Activated gamma-delta T cell (primary cell): ENCODE data around the gene SKAP1.
"Not testable (repeated sequence)": the region's sequence is repeated elsewhere in the genome, so short reads cannot be mapped to it uniquely, and the experiment has no call there.

ENCODE experiments used
- DNase-seq: peaks from one replicate; lab custom pipeline; 2025; lab: John Stamatoyannopoulos, UW

The SKAP1 gene

DNA sequence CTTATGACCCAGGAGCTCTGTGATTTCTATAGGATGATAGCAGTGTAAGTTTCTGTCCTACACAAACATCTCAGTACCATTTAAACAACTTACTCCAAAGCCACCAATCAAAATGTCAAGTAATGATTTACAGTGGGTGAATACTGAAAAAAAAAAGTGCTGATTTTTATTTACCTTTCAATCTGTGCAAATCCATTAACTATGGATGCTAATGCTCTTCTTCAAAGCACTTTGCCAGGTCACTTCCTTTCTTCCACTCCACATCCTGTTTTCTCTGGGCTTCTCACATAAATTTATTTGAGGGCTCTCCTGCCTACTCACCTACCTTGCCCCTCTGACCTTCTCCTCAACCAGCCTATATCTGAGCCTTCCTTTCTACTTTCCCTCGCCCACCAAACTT is 101.6 kb downstream of the SKAP1 start:
- no peak for DNase-seq

DNA sequence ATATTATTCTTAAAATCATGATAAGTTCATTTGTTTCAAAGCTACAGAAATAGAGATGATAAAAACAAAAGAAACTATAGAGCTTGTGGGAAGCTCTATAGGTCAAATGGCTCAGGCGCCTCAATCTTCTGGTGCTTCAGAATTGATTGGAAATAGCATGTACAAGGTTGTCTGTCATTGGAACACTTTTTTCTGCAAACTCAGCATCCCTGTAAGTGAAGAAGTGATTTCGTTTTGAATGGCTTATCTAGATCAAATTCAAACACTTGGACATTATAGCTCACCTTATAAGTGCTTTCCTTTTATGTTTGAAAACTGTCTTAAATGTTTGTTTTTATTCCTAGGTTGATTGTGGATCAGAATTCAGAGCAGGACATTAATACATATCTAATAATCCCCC is 103.7 kb downstream of the SKAP1 start:
- DNase-seq: no peak

DNA sequence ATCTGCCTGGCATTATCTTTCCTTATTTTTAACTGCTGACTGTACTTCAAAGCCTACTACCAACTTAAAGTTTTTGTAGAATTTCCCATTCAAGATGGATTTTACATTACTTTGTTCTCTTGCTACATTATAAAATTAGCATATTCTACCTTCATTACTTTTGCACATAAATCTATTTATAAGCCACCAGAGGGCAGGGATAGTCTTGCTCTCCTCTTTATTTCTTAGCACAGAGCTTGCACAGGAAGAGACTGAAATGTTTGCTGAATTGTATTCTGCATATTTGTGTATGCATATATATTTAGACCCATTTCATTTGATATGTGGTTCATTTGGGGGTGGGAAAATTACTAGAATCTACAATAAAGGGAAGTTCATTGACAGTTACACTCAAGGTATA is 108.0 kb downstream of the SKAP1 start:
- DNase-seq: no peak

DNA sequence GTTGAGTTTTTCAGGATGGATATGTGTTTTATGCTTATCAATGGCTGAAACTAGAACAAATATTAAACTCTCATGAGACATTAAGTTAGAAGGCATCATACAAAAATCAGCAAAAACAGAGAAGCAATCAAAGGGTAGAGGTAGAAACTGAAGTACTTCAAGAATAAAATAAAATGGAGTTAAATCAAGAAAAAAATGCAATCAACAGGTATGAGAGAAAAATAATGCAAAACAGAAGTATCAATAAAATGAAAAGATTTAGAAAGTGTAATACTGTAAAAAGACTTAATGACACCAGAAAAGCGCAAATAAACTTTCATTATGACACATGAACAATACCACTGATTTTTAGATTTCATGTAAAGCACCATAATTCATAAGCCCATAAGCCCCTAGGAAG is 112.3 kb downstream of the SKAP1 start:
- DNase-seq: no peak

DNA sequence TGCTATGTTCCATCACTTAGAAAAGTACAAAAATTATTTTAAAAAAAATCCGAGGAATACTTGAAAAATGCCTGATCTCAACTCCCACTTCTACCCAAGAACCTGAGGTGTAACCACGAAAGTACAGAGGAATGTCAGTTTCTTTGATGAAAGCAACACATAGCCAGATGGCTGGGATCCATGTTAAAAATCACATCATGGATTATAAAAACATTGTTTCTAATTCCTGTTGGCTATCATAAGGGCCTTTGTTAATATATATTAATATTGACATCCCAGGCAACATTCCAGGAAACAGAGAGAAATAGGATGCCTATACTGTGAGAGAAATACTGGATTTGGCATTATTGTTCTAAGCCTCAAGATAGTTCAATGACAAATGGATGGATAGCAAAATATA is 115.3 kb downstream of the SKAP1 start:
- DNase-seq: no peak

GRCh38 chr17:48313096-48313755 is 116.8 kb downstream of the SKAP1 start:
- DNase-seq: no peak

DNA sequence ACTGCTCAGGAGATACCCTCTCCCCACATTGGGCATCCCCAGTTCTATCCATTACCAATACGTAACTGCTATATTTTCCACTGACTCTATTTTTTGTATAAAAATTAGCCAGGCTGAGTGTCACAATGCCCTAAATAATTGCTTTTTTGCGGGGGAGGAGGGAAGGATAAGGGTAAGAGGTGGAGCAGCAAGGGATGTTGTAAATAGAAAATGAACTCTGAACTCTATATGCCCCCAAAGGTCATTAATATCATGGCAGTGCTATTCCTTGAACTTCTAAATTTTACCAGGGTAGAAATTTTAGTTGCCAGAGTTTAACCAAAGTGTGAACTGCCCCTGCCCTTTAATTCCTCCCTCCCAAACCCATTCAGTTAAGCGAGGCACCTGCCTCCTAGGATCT is 118.7 kb downstream of the SKAP1 start:
- no peak for DNase-seq

GRCh38 chr17:48310748-48311213 is 119.2 kb downstream of the SKAP1 start:
- no peak for DNase-seq

DNA sequence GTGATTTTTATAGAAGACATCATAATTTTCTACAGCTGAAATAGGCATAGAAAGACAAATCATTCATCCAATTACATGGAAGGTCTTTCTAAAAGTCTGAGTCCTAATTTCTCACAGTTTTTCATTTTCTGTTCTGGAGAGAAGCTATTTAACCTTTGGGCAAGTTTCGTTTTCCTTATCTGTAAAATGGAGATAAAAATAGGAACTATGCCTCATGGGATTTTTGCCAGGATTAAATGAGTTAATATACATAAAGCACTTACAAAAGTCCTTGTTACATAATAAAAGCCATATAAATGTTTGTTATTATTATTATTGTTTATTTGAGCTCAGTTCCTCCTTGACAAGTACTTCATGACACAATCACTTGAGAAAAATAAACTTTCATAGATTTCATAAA is 121.4 kb downstream of the SKAP1 start:
- no peak for DNase-seq

DNA sequence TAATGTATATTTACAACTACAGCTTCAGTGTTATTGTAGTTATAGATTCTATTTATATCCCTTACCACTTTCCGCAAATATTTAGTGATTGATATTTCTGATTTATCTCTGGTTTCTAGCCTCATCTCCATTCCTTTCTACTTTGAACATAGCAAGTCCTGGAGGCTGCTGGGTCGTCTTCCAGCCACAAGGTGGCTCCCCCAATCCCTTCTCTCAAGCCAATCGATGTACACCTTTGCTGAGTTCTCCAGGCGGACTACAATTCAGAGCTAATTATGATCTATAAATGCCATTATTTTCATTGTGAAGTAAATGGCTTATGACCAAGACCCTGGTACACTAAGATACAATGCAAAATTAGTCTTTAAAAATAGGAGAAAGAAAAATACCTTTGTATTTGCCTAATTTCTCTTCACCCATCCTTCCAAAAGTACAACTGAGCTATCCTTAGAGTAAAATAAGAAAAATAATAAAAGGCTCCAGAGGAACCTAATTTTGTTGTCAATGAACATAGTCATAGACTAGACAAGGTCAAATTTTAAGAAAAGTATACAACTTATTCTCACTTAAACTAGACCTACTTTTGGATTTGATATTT is 122.1 kb downstream of the SKAP1 start:
- no peak for DNase-seq

DNA sequence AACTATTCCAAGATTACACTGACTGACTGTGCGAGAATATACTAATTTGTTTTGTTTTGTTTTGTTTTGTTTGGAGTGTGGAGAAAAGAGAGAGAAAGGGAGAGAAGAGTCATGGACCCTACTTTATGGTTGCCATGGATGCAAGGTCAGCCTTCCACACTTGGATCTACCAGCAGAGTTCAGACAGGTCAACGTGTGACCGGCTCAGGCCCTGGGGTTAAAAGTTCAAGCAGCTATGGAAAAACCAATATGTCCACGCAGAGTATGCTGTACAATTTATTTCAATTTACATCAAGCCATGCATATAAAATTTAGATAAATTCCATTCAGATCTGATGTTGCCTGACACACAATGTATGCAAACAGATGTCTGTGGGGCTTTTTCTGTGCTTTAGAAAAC is 122.8 kb downstream of the SKAP1 start:
- DNase-seq: no peak

GRCh38 chr17:48301002-48301401 is 129.0 kb downstream of the SKAP1 start:
- no peak for DNase-seq

DNA sequence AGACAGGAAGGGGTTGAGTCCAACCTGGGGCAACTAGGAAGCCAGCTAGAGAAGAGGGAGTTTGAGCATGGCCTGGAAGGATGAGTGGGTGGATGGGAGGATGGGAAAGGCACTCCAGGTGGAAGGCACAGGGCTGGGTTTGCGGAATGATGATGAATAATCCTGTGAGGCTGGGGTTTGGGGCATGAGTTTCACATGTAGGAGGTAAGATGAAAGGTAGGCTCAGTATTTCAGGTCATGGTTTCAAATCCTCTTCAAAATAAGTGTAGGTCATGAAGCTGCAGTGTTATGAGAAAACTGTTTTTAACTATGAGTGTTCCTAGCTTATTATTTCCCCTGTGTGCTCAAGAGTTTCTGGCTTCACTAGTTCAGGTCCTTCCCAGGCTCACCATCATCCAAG is 130.3 kb downstream of the SKAP1 start:
- DNase-seq: no peak

DNA sequence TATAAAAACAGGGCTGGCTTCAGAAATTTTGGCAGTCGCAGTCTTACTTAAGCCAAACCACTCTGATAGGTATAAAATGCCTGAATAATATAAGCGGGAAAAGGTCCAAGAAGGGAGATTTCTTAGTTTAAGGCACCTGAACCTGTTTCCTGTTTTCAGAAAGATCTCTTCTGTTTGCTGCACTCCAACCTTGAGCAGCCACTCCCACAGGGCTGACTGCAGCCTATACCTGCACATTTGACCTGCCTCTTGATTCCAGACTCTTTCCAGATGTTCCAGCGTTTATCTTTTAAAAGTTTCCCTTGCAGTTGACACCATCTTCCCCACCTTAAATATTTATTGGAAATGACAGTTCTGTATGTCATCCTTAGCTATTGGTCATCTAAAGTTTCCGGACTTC is 132.2 kb downstream of the SKAP1 start:
- no peak for DNase-seq

DNA sequence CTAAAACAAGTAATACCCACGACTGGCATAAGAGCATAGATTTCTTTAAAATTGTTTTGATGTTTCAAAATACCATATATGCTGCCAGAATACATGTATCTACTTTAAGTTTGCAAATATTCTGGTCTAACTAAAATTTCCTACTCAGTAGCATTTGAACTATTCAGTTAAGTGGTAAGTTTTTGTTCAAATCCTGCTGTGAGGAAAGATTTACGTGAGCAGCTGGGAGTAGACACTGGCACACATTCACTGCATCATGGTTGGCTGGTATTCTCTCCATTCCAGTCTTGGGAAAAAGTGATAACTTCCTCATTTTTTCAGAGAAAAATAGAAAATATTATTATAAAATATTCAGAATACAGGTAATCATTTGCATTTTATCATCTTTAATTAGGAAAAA is 133.6 kb downstream of the SKAP1 start:
- no peak for DNase-seq

DNA sequence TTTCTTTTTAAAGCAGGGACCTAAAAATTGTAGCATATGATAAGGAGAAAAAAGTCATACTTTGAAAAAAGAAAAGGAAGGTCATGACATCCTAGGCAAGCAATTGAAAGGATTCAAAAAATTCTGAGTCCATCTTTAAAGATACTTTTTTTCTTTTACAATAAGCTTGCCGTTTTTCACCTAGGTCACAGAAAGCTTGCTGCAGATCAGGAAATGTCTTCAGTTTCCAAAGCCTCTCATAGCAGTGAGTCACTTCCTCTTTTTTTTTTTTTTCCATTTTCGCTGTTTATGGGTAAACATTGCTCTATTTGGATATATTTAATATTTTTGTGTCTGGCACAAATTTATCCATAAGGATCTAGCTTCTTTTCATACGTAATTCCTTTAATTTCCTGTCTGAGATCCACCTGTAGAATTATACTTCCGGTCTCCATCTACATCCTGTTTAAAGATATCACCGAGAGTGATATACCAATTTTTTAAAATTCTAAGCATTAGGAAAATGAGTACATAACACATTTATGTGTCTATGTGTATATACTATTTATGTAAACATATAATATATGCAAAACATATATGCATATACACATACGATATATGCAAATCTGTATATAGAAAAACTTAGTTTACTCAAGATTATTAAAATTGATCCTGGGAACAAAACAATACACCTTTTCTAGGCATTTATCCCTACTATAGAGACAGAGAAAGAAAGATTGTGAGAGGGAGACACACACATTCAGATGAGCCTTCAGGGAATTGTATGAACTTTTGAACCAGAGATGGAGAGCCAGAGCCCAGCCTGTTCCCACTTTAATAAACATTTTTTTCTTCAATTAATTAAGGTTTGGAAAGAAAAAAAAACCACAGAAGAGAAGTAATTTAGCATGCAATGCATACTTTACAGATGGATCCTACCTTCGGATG is 134.4 kb downstream of the SKAP1 start:
- no peak for DNase-seq

GRCh38 chr17:48294806-48295361 is 135.1 kb downstream of the SKAP1 start:
- DNase-seq: no peak

DNA sequence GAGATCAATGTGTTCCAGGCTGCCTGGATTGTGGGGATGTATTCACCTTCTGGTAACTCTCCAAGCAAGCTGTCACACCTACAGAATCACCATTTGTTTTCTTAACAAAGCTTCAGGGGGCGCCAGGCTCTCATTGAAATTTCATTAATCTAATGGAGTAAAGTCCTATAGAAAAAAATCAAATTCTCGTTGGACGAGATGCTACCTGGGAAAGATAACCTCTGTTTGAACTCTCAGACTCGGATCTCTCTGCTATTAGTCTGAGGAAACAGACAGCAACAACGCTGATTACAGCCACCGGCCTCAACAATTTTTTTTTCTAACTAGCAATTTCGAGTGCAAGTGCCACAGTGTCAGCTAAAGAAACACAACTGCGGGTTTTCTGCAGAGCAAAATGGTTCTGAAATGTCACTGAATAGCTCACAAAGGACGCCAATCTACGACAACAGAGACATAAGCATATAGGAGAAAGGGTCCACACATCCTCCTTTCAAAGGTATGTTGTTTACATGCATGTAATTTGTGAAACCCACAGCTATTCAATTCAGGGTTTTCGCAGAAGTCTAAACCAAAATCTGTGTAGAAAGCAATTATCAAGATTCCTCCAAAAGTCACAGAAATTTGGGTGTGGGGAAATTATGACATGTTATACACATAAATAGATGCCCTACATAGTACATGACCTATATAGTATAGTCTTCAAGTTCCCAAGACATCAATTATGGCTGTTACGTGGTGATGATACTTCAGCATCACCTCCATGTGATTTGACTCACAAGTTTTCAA is 135.8 kb downstream of the SKAP1 start:
- no peak for DNase-seq

DNA sequence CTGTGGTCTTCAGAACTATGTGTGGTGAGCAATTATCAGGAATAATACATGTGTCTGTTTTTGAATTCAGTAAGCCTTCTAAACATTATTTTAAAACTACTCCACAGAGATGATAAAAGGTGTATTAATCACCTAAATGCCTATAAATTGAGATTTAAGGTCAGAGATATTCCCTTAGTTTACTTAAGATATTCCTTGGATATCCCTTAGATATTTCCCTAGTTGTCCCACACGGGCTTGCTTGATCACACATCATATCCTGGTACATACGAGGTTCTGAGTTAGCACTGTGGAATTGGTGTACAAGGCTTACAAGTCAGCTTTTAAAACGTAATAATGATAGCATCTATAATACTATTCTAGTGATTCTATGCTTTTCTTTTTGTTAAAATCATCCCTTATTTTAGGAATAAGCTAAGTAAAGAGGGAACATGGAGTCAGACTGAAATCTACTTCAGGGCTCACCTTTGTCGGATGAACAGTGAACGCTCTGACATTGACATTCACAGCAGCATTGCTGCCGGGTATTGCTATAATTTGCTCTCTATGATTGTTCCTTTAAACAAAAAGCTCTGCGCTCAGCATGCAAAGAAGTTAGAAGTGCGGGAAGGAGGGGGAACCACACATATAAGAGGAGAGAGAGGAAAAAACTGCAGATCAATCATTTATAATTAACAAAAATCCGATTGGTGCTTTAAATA is 136.5 kb downstream of the SKAP1 start:
- DNase-seq: no peak

DNA sequence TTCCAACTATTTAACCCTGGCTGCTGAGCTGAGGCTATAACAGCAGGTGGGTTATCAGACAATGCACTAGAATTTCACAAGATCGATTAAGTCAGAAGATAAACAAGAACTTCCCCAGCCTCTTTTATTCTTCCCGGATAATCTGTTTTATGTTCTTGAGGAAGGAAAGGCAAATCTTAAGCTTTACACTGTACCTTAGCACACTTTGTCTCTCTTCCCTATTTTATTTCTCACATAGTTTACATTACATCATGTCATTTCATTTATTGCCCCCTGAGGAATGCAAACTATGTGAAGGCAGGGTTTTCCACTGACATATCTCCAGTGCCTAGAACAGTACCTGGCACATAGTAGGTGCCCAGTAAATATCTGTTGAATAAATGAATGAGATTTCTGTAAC is 139.6 kb downstream of the SKAP1 start:
- DNase-seq: no peak

GRCh38 chr17:48286917-48287316 is 143.1 kb downstream of the SKAP1 start:
- not testable (repeated sequence) for DNase-seq
